CD14-positive monocyte (primary cell): ENCODE data around the gene PDPK1. TPM values are rescaled to one million over a fixed set of nuclear protein-coding genes. Genes with fewer than 3 reads are reported as not detected.
"Not testable (repeated sequence)": the region's sequence is repeated elsewhere in the genome, so short reads cannot be mapped to it uniquely, and the experiment has no call there.

Experiments
- DNase-seq, 3 donors: peaks; one replicate each; pipeline ENCODE4 v3.0.0-alpha.2; 2011 to 2022
- H2AFZ ChIP-seq: 2 replicates; pipeline ENCODE4 v1.6.0; 2012; ENCODE audit warnings: mild to moderate bottlenecking, low read depth, low read length, inconsistent platforms; ENCODE audit not compliant: insufficient read depth, poor library complexity, severe bottlenecking
- H3K27ac ChIP-seq, 2 donors: 1 replicate in 1 of 2; 2 replicates in 1 of 2; pipeline ENCODE4 v1.5.1; 2012 to 2013; ENCODE audit warnings: low read length in 2 of 2, control low read depth in 1 of 2, inconsistent platforms in 1 of 2, low read depth in 1 of 2, mild to moderate bottlenecking in 1 of 2
- H3K27me3 ChIP-seq, 2 donors: one replicate each; pipeline versions ENCODE4 v1.6.0 to v1.6.1; 2011 to 2013; ENCODE audit warnings: low read length in 2 of 2; ENCODE audit not compliant: control insufficient read depth in 2 of 2, insufficient read depth in 2 of 2
- H3K36me3 ChIP-seq, 2 donors: replicated peaks in 1 of 2; 1 replicate in 1 of 2; 2 replicates in 1 of 2; pipeline versions ENCODE4 v1.5.1 to v1.6.1; 2012 to 2013; ENCODE audit warnings: low read length in 2 of 2, control low read depth in 1 of 2, inconsistent platforms in 1 of 2, mild to moderate bottlenecking in 1 of 2; ENCODE audit not compliant: insufficient read depth in 2 of 2, control insufficient read depth in 1 of 2
- H3K4me1 ChIP-seq, 2 donors: 1 replicate in 1 of 2; 2 replicates in 1 of 2; pipeline versions ENCODE4 v1.5.1 to v1.6.1; 2012 to 2013; ENCODE audit warnings: low read length in 2 of 2, control low read depth in 1 of 2, inconsistent platforms in 1 of 2, mild to moderate bottlenecking in 1 of 2, moderate library complexity in 1 of 2; ENCODE audit not compliant: insufficient read depth in 2 of 2, control insufficient read depth in 1 of 2
- H3K4me2 ChIP-seq: replicated peaks from 2 replicates; pipeline ENCODE3; 2012; ENCODE audit warnings: low read length, moderate library complexity, mild to moderate bottlenecking; ENCODE audit not compliant: poor library complexity, severe bottlenecking; ENCODE audit errors: extremely low read depth
- H3K4me3 ChIP-seq, 3 experiments: fragments of 200-600 bp in 1 of 3; sonication (generic) in 1 of 3; replicated peaks in 1 of 3; 1 replicate in 2 of 3; 2 replicates in 1 of 3; pipeline ENCODE4 v1.5.1; 2011 to 2013; ENCODE audit warnings: low read length in 3 of 3, mild to moderate bottlenecking in 3 of 3, control low read depth in 2 of 3, low read depth in 2 of 3, inconsistent platforms in 1 of 3, moderate library complexity in 1 of 3
- H3K79me2 ChIP-seq: 2 replicates; pipeline ENCODE4 v1.6.0; 2012; ENCODE audit warnings: mild to moderate bottlenecking, control low read depth, inconsistent platforms, low read length, moderate library complexity; ENCODE audit not compliant: insufficient read depth
- H3K9ac ChIP-seq: 2 replicates; pipeline ENCODE4 v1.6.0; 2017; ENCODE audit warnings: low read length, mild to moderate bottlenecking; ENCODE audit not compliant: insufficient read depth, poor library complexity, severe bottlenecking
- H3K9me3 ChIP-seq, 2 donors: replicated peaks in 1 of 2; 1 replicate in 1 of 2; 2 replicates in 1 of 2; pipeline versions ENCODE4 v1.5.1 to v1.6.1; 2012 to 2013; ENCODE audit warnings: low read length in 2 of 2, control low read depth in 1 of 2; ENCODE audit not compliant: control insufficient read depth in 1 of 2, insufficient read depth in 1 of 2
- H4K20me1 ChIP-seq: 2 replicates; pipeline ENCODE4 v1.6.0; 2012; ENCODE audit warnings: mild to moderate bottlenecking, low read length, control low read depth, moderate library complexity; ENCODE audit not compliant: insufficient read depth
- H3K27ac Mint-ChIP-seq, 7 donors: one replicate each; pipeline ENCODE4 v1.8.0; 2020; ENCODE audit warnings: mild to moderate bottlenecking in 7 of 7, mixed read lengths in 7 of 7, moderate library complexity in 6 of 7, inconsistent platforms in 2 of 7
- H3K27me3 Mint-ChIP-seq, 3 donors: one replicate each; pipeline ENCODE4 v1.8.0; 2021 to 2022; ENCODE audit warnings: low read depth in 3 of 3, mild to moderate bottlenecking in 3 of 3, mixed read lengths in 3 of 3, moderate library complexity in 3 of 3, inconsistent platforms in 1 of 3
- H3K36me3 Mint-ChIP-seq, 2 donors: one replicate each; pipeline ENCODE4 v1.8.0; 2020; ENCODE audit warnings: mixed read lengths in 2 of 2, inconsistent platforms in 1 of 2, mild to moderate bottlenecking in 1 of 2
- H3K4me1 Mint-ChIP-seq: one replicate; pipeline ENCODE4 v1.8.0; 2020; ENCODE audit warnings: mild to moderate bottlenecking, mixed read lengths
- H3K4me3 Mint-ChIP-seq, 2 donors: one replicate each; pipeline ENCODE4 v1.8.0; 2020; ENCODE audit warnings: mild to moderate bottlenecking in 2 of 2, mixed read lengths in 2 of 2, moderate library complexity in 1 of 2
- H3K9me3 Mint-ChIP-seq, 7 donors: one replicate each; pipeline ENCODE4 v1.8.0; 2020 to 2022; ENCODE audit warnings: mixed read lengths in 7 of 7, mild to moderate bottlenecking in 6 of 7, moderate library complexity in 6 of 7, inconsistent platforms in 2 of 7
- WGBS: methylation state at CpG from one replicate; pipeline ENCODE4 v1.1.5; 2013; ENCODE audit warnings: missing lambda C conversion rate; ENCODE audit not compliant: insufficient coverage; 5-methylcytosine and 5-hydroxymethylcytosine counted together
- intact Hi-C, 2 donors: fragments of 100-400 bp; cut with micrococcal nuclease; formaldehyde crosslinking; loops; one replicate each; pipeline versions ENCODE4 v1.15.0 to v1.15.1; 2023
- polyA plus RNA-seq, 3 donors: library from polyadenylated mRNA; depleted of rRNA in 1 of 3; unstranded in 2 of 3; stranded (reverse) in 1 of 3; fragments of 300-500 nt in 2 of 3; fragments of >200 nt in 1 of 3; fragmentation: Illumina TruSeq in 2 of 3; gene quantifications; 1 replicate in 2 of 3; 2 replicates in 1 of 3; pipeline ENCODE4 v1.2.3, GENCODE V29; 2012 to 2021
- TF ChIP-seq, protein P1 (sequence below): fragments of 200-600 bp; IDR thresholded peaks from one replicate; pipeline ENCODE4 v1.8.0; 2022; ENCODE audit warnings: antibody characterized with exemption, mild to moderate bottlenecking

The PDPK1 gene
- polyA plus RNA-seq, 3 donors = 35.6 to 45.9 (median 38.6) TPM

DNA sequence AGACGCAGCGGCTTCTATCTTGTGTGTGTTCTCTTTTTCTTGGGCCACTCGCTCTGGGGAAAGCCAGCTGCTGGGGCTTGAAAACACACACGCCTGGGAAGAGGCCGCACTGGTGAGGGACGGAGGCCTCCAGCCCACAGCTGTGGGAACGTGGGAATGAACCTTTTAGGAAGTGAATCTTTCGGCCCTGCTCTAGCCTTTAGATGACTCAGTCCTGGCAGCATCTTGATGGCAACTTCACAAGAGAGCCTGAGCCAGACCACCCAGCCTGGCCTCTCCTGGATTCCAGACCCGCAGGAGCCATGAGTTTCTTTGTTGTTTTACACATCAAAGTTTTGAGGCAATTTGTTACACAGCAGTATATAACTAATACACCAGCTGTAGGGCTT, 2.2 kb upstream of the PDPK1 start:
- Histone ChIP-seq H3K27ac (peak overlapping the region; percentile 88 to 96), H3K9ac (peak overlapping the region; percentile 2), H3K4me3 (peak overlapping the region in 1 of 3 experiments; percentile 73), H4K20me1 (peaks cover 29% of the 10 kb centered on the region), H3K9me3 (no peaks in the 10 kb centered on the region), H3K4me2 (peak overlapping the region; percentile 63), H3K36me3 (peaks cover 0 to 2% of the 10 kb centered on the region in 2 donors), H3K27me3 (no peaks in the 10 kb centered on the region), H3K79me2 (peaks cover 24% of the 10 kb centered on the region), H2AFZ (no peak overlapping the region), H3K4me1 (peaks cover 78 to 82% of the 10 kb centered on the region in 2 donors)
- TF ChIP-seq, protein P1, sequence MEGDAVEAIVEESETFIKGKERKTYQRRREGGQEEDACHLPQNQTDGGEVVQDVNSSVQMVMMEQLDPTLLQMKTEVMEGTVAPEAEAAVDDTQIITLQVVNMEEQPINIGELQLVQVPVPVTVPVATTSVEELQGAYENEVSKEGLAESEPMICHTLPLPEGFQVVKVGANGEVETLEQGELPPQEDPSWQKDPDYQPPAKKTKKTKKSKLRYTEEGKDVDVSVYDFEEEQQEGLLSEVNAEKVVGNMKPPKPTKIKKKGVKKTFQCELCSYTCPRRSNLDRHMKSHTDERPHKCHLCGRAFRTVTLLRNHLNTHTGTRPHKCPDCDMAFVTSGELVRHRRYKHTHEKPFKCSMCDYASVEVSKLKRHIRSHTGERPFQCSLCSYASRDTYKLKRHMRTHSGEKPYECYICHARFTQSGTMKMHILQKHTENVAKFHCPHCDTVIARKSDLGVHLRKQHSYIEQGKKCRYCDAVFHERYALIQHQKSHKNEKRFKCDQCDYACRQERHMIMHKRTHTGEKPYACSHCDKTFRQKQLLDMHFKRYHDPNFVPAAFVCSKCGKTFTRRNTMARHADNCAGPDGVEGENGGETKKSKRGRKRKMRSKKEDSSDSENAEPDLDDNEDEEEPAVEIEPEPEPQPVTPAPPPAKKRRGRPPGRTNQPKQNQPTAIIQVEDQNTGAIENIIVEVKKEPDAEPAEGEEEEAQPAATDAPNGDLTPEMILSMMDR = no peak
- WGBS = 23% methylated on average over 9 of the region's 9 CpGs
- H3K9me3 Mint-ChIP-seq = no peaks in the 10 kb centered on the region
- peak overlapping the region; percentile 90 to 98 (median 98) for H3K27ac Mint-ChIP-seq
- DNase-seq = peak; percentile 81 to 90 (median 83)
- H3K36me3 Mint-ChIP-seq = peaks cover 9 to 23% of the 10 kb centered on the region in 2 donors
- intact Hi-C loops = no loop called here
- peak overlapping the region; percentile 45 to 55 for H3K4me3 Mint-ChIP-seq
- H3K27me3 Mint-ChIP-seq = peaks cover 0 to 5% (median 4%) of the 10 kb centered on the region in 3 donors
- H3K4me1 Mint-ChIP-seq = peaks cover 67% of the 10 kb centered on the region

DNA sequence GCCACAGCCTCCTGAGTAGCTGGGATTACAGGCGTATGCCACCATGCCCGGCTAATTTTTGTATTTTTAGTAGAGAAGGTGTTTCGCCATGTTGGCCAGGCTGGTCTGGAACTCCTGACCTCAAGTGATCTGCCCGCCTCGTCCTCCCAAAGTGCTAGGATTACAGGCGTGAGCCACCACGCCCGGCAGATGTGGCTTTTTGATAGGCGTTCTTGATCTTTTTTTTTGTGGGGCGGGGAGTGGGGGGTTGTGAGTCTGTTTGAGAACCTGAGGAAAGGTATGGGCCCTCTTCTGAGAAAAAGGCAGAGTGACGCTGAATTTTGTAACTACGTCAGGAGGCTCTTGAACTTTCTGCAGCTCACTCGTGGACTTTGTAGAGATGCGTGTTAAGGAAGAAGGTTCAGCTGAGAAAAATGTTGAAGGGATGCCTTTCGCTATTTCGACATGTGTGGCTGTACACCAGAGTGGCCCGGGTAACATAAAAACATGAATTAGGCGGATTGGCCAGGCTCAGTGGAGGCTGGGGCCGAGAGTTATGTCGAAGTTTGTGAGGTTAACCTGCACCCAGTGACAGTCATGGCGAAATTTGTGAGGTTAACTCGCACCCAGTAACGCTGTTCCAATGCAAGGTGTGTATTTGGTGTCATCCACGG, 1.5 kb downstream of the PDPK1 start:
- peak overlapping the region; percentile 74 to 75 for H3K4me3 Mint-ChIP-seq
- peak overlapping the region; percentile 63 for H3K4me2 ChIP-seq
- H3K4me1 ChIP-seq = peaks cover 59 to 63% of the 10 kb centered on the region in 2 donors
- H3K9me3 Mint-ChIP-seq, H3K36me3 ChIP-seq, intact Hi-C loops, H3K9me3 ChIP-seq, H3K27me3 Mint-ChIP-seq, DNase-seq, H3K9ac ChIP-seq, H2AFZ ChIP-seq, H3K27me3 ChIP-seq: not testable (repeated sequence)
- H3K4me3 ChIP-seq = peak overlapping the region in 1 of 3 experiments; percentile 72
- peak overlapping the region; percentile 15 to 79 for H3K27ac ChIP-seq
- WGBS = 84% methylated on average over 20 of the region's 24 CpGs
- H4K20me1 ChIP-seq = peaks cover 51% of the 10 kb centered on the region
- peaks cover 15 to 31% of the 10 kb centered on the region in 2 donors for H3K36me3 Mint-ChIP-seq
- H3K79me2 ChIP-seq = peaks cover 50% of the 10 kb centered on the region
- H3K27ac Mint-ChIP-seq = peak overlapping the region; percentile 78 to 95 (median 87)
- H3K4me1 Mint-ChIP-seq = peaks cover 60% of the 10 kb centered on the region
